Tibial nerve (tissue), 4 donors: ENCODE results near the gene GPR153.

Source experiments
- EP300 ChIP-seq, 2 donors: sonication (generic); formaldehyde crosslinking; IDR thresholded peaks; one replicate each; pipeline ENCODE4 v1.6.1; 2017; ENCODE audit warnings: antibody characterized with exemption in 2 of 2, mild to moderate bottlenecking in 1 of 2
- POLR2A ChIP-seq, 2 donors: fragments of 450-650 bp; IDR thresholded peaks; one replicate each; pipeline ENCODE4 v1.6.1; 2017; ENCODE audit warnings: antibody characterized with exemption in 2 of 2, mild to moderate bottlenecking in 2 of 2, moderate library complexity in 2 of 2
- TF ChIP-seq, protein P1 (sequence below), 5 experiments: fragments of 200-600 bp in 3 of 5; fragments of 450-650 bp in 2 of 5; sonication (generic) in 3 of 5; IDR thresholded peaks; one replicate each; pipeline ENCODE4 v1.5.1; 2016 to 2019; ENCODE audit warnings: antibody characterized with exemption in 5 of 5, mild to moderate bottlenecking in 3 of 5, moderate library complexity in 2 of 5

DNA sequence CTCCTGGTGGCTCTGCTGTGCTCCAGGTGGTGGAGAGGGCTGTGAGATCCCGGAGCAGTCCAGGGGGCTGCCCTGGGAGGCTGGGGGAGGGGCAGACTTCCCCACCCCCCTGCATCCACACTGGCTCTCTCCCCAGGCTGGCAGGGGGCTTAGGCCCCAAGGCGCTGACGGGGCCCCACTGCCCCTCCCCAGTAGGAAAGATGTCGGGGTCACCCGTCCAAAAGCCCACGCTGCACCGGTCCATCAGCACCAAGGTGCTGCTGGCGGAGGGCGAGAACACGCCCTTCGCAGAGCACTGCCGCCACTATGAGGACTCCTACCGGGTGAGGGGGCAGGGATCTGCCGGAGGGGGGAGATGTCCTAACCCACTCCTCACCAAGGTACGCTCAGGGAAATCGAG lies 49.2 kb downstream of the GPR153 start:
- TF ChIP-seq, protein P1, sequence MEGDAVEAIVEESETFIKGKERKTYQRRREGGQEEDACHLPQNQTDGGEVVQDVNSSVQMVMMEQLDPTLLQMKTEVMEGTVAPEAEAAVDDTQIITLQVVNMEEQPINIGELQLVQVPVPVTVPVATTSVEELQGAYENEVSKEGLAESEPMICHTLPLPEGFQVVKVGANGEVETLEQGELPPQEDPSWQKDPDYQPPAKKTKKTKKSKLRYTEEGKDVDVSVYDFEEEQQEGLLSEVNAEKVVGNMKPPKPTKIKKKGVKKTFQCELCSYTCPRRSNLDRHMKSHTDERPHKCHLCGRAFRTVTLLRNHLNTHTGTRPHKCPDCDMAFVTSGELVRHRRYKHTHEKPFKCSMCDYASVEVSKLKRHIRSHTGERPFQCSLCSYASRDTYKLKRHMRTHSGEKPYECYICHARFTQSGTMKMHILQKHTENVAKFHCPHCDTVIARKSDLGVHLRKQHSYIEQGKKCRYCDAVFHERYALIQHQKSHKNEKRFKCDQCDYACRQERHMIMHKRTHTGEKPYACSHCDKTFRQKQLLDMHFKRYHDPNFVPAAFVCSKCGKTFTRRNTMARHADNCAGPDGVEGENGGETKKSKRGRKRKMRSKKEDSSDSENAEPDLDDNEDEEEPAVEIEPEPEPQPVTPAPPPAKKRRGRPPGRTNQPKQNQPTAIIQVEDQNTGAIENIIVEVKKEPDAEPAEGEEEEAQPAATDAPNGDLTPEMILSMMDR (IDR thresholded peaks at IDR 0.05): no peak
- TF ChIP-seq EP300 (IDR thresholded peaks at IDR 0.05) (no peak), POLR2A (IDR thresholded peaks at IDR 0.05) (no peak)
